GM19463 (cell line): ENCODE results near the gene WDR1.

Experiments used
- ATAC-seq: cut with Tn5 transposase; IDR thresholded peaks from one replicate; pipeline ENCODE4 v1.9.1; 2021; ENCODE audit warnings: mild to moderate bottlenecking, moderate library complexity; ENCODE audit not compliant: unreplicated experiment

Gene WDR1

GRCh38 chr4:10100734-10101216 is 15.8 kb downstream of the WDR1 start:
- ATAC-seq: no peak

- ATAC-seq: no peak
Measured at GRCh38 chr4:10099499-10100325, 16.9 kb downstream of the WDR1 start.

- no peak for ATAC-seq
Measured at GRCh38 chr4:10098780-10099160, 17.8 kb downstream of the WDR1 start.

GRCh38 chr4:10097906-10098779 is 18.5 kb downstream of the WDR1 start:
- no peak for ATAC-seq

- ATAC-seq: no peak
Measured at GRCh38 chr4:10096978-10097335, 19.6 kb downstream of the WDR1 start.

- ATAC-seq: peak; percentile 79
Measured at GRCh38 chr4:10096201-10096977, 20.2 kb downstream of the WDR1 start.

GRCh38 chr4:10095296-10095991 is 21.2 kb downstream of the WDR1 start:
- peak; percentile 10 for ATAC-seq

GRCh38 chr4:10094841-10095240 is 21.8 kb downstream of the WDR1 start:
- ATAC-seq: no peak

GRCh38 chr4:10093801-10094552 is 22.6 kb downstream of the WDR1 start:
- ATAC-seq: no peak

- no peak for ATAC-seq
Measured at GRCh38 chr4:10093271-10093621, 23.4 kb downstream of the WDR1 start.

- ATAC-seq: no peak
Measured at GRCh38 chr4:10092481-10093270, 23.9 kb downstream of the WDR1 start.

GRCh38 chr4:10091531-10092181 is 24.9 kb downstream of the WDR1 start:
- no peak for ATAC-seq

- ATAC-seq: no peak
Measured at GRCh38 chr4:10090467-10091250, 25.9 kb downstream of the WDR1 start.

GRCh38 chr4:10089346-10089745 is 27.3 kb downstream of the WDR1 start:
- ATAC-seq: no peak

GRCh38 chr4:10088135-10089010 is 28.2 kb downstream of the WDR1 start:
- ATAC-seq: no peak

GRCh38 chr4:10087152-10087791 is 29.3 kb downstream of the WDR1 start:
- ATAC-seq: no peak
